ENCODE results near the gene FHL2.

- TF ChIP-seq FOXA1 (IDR thresholded peaks at IDR 0.05) (no peak), CTBP1 (IDR thresholded peaks at IDR 0.05; ENCODE audit: borderline replicate concordance) (no peak), FOXM1 (IDR thresholded peaks at IDR 0.05; ENCODE audit: borderline replicate concordance) (no peak), ZNF384 (IDR thresholded peaks at IDR 0.05) (no peak), L3MBTL2 (conservative IDR thresholded peaks at IDR 0.05) (no peak), ARNT (IDR thresholded peaks at IDR 0.05) (no peak), SP1 (IDR thresholded peaks at IDR 0.05) (no peak), SUZ12 (IDR thresholded peaks at IDR 0.05) (no peak), LEF1 (IDR thresholded peaks at IDR 0.05; ENCODE audit: borderline replicate concordance) (no peak), FOXK2 (IDR thresholded peaks at IDR 0.05) (no peak)
Observed at GRCh38 chr2:105404736-105405135, 5.9 kb upstream of the FHL2 start.
